C4-2B (cell line): Measurements from ENCODE around the gene DUSP12.

ENCODE experiments used
- ZFX ChIP-seq: fragments of 450-650 bp; IDR thresholded peaks from 2 replicates; pipeline ENCODE4 v1.6.1; 2017
- TF ChIP-seq, protein P1 (sequence below): fragments of 450-650 bp; conservative IDR thresholded peaks from 2 replicates; pipeline ENCODE4 v1.5.1; 2017; ENCODE audit warnings: mild to moderate bottlenecking

GRCh38 chr1:161705537-161705936, 44.0 kb upstream of the DUSP12 start:
- TF ChIP-seq, protein P1, sequence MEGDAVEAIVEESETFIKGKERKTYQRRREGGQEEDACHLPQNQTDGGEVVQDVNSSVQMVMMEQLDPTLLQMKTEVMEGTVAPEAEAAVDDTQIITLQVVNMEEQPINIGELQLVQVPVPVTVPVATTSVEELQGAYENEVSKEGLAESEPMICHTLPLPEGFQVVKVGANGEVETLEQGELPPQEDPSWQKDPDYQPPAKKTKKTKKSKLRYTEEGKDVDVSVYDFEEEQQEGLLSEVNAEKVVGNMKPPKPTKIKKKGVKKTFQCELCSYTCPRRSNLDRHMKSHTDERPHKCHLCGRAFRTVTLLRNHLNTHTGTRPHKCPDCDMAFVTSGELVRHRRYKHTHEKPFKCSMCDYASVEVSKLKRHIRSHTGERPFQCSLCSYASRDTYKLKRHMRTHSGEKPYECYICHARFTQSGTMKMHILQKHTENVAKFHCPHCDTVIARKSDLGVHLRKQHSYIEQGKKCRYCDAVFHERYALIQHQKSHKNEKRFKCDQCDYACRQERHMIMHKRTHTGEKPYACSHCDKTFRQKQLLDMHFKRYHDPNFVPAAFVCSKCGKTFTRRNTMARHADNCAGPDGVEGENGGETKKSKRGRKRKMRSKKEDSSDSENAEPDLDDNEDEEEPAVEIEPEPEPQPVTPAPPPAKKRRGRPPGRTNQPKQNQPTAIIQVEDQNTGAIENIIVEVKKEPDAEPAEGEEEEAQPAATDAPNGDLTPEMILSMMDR = no peak
- no peak for TF ChIP-seq ZFX
